Measurements from ENCODE around the gene SPTBN1. TPM values are rescaled to one million over a fixed set of nuclear protein-coding genes. Genes with fewer than 3 reads are reported as not detected.

SPTBN1 gene
- total and polyA plus RNA-seq, 2 of the 4 experiments (the other 2 are of a cell fraction), result 49.1 to 241 TPM

DNA sequence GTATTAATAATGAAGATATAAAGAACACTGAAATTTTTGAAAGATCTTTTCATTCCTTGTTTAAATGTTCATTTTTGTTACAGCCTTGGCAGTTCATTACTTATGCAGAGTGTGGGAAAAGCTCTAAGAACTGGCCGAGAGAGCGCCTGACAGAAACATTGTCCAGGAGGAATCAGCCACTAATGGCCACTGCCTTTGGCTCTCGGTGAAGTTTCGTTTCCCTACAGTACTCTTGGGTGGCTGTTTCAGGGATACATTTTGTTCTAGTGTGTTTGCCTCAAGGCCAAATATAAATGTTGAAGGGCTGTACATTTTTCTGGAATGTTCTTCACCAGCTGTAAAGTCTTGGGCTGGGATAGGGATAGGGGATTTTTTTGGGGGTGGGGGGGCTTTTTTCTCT lies 10.7 kb downstream of the SPTBN1 start:
- CTCF ChIA-PET, result interaction anchor here (0.6 kb wide), 2 partner anchors 131 to 622 kb away, joined by 3 read pairs; no protein-coding TSS in a partner anchor
- no peak overlapping the region for H4K91ac ChIP-seq (ENCODE audit: insufficient read depth, low read depth, low read length)
- peak overlapping the region; percentile 44; the same call in 1 of the 2 replicates for H2AK5ac ChIP-seq (ENCODE audit: low read depth, low read length)
- peak overlapping the region; percentile 19; the same call in 1 of the 2 replicates for H3K4me3 ChIP-seq (ENCODE audit: insufficient read depth, low read depth, low read length)
- WGBS, 2 experiments (ENCODE audit: extremely low coverage in 2 of 2, insufficient read length in 1 of 2), result no CpG with 5 or more reads among the region's 4 CpGs
- DNase-seq (no peak), ATAC-seq (ENCODE audit: low read depth) (no peak)
- H4K8ac ChIP-seq (ENCODE audit: low read depth in 2 of 2, low read length in 2 of 2), result 0 out of 4 replicates have a peak overlapping the region, but pooled peaks of 1 of the 2 experiments have one; percentile 35
- H3K27ac ChIP-seq (ENCODE audit: insufficient read depth, low read length), result no peak overlapping the region
- BruUV-seq (replicated peaks), result no TSS peak
- H3K4me1 ChIP-seq (ENCODE audit: control insufficient read depth, insufficient read depth, low read length), result peaks cover 14% of the 10 kb centered on the region
- no peak overlapping the region for H3K56ac ChIP-seq (ENCODE audit: extremely low read depth, insufficient read depth, low read length)
- H3K79me1 ChIP-seq (ENCODE audit: low read depth in 1 of 2, low read length in 2 of 2), result peaks cover 26 to 63% of the 10 kb centered on the region in 2 experiments
- H3K18ac ChIP-seq (ENCODE audit: low read depth, low read length), result peak overlapping the region; percentile 24; the same call in 1 of the 2 replicates
- peaks cover 55% of the 10 kb centered on the region for H4K20me1 ChIP-seq (ENCODE audit: insufficient read depth, low read length)
- no peak overlapping the region for H2BK120ac ChIP-seq (ENCODE audit: low read depth, low read length)
- H3K14ac ChIP-seq (replicated peaks; ENCODE audit: low read depth, low read length), result peak overlapping the region; percentile 88
- H3K9me1 ChIP-seq (ENCODE audit: insufficient read depth, low read length), result peaks cover 19% of the 10 kb centered on the region
- dilution Hi-C loops (cut with HindIII; ENCODE audit: low sequenced_read_pairs, unreplicated experiment) (no loop called here), intact Hi-C loops (cut with micrococcal nuclease) (no loop called here), in situ Hi-C loops (cut with MboI; ENCODE audit: low sequenced_read_pairs) (no loop called here)
- H2BK20ac ChIP-seq (ENCODE audit: low read depth, low read length), result no peak overlapping the region
- H2AFZ ChIP-seq (replicated peaks; ENCODE audit: low read length, poor library complexity), result no peak overlapping the region
- no peak overlapping the region; the same call in 1 of the 2 replicates for H4K5ac ChIP-seq (ENCODE audit: low read depth, low read length)
- no peak overlapping the region for H2BK15ac ChIP-seq (ENCODE audit: low read depth, low read length)
- H2BK5ac ChIP-seq (ENCODE audit: low read depth, low read length, poor library complexity, severe bottlenecking), result no peak overlapping the region
- peak overlapping the region; percentile 66; the same call in 1 of the 2 replicates for H3K9ac ChIP-seq (ENCODE audit: low read depth, low read length)
- TF ChIP-seq RAD21 (IDR thresholded peaks at IDR 0.05; ENCODE audit: low read length), result no peak
- TF ChIP-seq RCOR1 (IDR thresholded peaks at IDR 0.05; ENCODE audit: insufficient replicate concordance, low read length), result no peak
- TF ChIP-seq, protein P1, sequence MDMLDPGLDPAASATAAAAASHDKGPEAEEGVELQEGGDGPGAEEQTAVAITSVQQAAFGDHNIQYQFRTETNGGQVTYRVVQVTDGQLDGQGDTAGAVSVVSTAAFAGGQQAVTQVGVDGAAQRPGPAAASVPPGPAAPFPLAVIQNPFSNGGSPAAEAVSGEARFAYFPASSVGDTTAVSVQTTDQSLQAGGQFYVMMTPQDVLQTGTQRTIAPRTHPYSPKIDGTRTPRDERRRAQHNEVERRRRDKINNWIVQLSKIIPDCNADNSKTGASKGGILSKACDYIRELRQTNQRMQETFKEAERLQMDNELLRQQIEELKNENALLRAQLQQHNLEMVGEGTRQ (IDR thresholded peaks at IDR 0.05; ENCODE audit: low read depth, low read length), result no peak
- no peak for TF ChIP-seq BHLHE40 (IDR thresholded peaks at IDR 0.05; ENCODE audit: low read depth, low read length)
- no peak for TF ChIP-seq CHD1 (IDR thresholded peaks at IDR 0.05; ENCODE audit: low read depth, low read length)
- peak overlapping the region; percentile 20; the same call in 1 of the 2 replicates for H3K4ac ChIP-seq (ENCODE audit: low read depth, low read length)
- H2AK9ac ChIP-seq (replicated peaks; ENCODE audit: low read depth, low read length, poor library complexity), result peak overlapping the region; percentile 33
- H3K23ac ChIP-seq (ENCODE audit: low read depth, low read length), result peak overlapping the region; percentile 29
- no peaks in the 10 kb centered on the region for H3K9me3 ChIP-seq (ENCODE audit: control insufficient read depth, insufficient read depth, low read length)
- POLR2A ChIA-PET (ENCODE audit: unreplicated experiment), result no interaction called here
- H3K4me2 ChIP-seq (ENCODE audit: low read depth, low read length), result peak overlapping the region; percentile 91
- H3K27me3 ChIP-seq (ENCODE audit: control insufficient read depth, insufficient read depth, low read length), result no peaks in the 10 kb centered on the region
- no peaks in the 10 kb centered on the region for H3K36me3 ChIP-seq (ENCODE audit: control insufficient read depth, insufficient read depth, low read length)

Data from IMR-90 (cell line).